Measurements from ENCODE around the gene DOCK8.
"Not testable (repeated sequence)": the region's sequence is repeated elsewhere in the genome, so short reads cannot be mapped to it uniquely, and the experiment has no call there.

The DOCK8 gene

GRCh38 chr9:224582-225520 lies 10.2 kb downstream of the DOCK8 start:
- H3K4me3 ChIP-seq (ENCODE audit: low read depth, low read length) = no peak overlapping the region

- no peak overlapping the region for H3K4me3 ChIP-seq (ENCODE audit: low read depth, low read length)
Measured at GRCh38 chr9:227860-228259, 13.2 kb downstream of the DOCK8 start.

DNA sequence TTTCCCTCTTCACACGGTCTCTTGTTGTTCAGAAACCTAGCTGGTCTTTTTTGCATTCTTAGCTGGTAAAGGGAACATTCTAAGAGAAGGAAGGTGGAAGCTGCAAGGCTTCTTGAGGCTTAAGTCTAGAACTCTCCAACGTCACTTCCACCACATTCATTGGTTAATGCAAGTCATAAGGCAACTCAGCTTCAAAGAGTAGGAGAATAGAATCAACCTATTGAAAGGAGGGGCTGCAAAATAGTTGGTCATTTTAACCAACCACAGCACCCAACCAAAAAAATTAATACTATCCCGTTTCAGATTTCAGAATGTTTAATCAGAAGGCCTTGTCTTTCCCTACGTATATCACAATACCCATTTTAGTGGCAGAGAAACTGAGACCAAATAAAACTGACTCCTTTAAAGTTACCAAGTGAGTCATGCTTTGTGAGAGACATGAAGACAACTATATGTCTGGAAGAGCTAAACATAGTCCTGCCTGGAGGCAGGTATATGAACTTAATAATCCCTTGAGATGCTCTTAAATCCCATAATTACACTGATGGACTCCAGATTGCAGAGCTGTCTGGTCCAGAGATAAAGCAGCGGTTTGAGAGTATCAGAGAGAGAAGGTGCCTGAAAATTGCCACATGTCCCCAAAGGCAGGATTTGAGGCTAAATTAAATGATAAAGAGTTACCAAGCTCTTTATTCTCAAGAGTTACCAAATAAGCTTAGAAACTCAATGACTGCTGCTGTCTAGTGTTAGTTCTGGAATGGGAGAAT lies 14.4 kb downstream of the DOCK8 start:
- H3K4me3 ChIP-seq (ENCODE audit: low read depth, low read length) = no peak overlapping the region

DNA sequence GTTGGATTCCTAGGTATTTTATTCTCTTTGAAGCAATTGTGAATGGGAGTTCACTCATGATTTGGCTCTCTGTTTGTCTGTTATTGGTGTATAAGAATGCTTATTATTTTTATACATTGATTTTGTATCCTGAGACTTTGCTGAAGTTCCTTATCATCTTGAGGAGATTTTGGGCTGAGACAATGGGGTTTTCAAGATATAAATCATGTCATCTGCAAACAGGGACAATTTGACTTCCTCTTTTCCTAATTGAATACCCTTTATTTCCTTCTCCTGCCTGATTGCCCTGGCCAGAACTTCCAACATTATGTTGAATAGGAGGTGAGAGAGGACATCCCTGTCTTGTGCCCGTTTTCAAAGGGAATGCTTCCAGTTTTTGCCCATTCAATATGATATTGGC lies 17.0 kb downstream of the DOCK8 start:
- H3K4me3 ChIP-seq (ENCODE audit: low read depth, low read length) = not testable (repeated sequence)

DNA sequence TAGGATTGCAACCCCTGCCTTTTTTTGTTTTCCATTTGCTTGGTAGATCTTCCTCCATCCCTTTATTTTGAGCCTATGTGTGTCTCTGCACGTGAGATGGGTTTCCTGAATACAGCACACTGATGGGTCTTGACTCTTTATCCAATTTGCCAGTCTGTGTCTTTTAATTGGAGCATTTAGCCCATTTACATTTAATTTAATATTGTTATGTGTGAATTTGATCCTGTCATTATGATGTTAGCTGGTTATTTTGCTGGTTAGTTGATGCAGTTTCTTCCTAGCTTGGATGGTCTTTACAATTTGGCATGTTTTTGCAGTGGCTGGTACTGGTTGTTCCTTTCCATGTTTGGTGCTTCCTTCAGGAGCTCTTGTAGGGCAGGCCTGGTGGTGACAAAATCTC lies 19.0 kb downstream of the DOCK8 start:
- H3K4me3 ChIP-seq (ENCODE audit: low read depth, low read length) = not testable (repeated sequence)

DNA sequence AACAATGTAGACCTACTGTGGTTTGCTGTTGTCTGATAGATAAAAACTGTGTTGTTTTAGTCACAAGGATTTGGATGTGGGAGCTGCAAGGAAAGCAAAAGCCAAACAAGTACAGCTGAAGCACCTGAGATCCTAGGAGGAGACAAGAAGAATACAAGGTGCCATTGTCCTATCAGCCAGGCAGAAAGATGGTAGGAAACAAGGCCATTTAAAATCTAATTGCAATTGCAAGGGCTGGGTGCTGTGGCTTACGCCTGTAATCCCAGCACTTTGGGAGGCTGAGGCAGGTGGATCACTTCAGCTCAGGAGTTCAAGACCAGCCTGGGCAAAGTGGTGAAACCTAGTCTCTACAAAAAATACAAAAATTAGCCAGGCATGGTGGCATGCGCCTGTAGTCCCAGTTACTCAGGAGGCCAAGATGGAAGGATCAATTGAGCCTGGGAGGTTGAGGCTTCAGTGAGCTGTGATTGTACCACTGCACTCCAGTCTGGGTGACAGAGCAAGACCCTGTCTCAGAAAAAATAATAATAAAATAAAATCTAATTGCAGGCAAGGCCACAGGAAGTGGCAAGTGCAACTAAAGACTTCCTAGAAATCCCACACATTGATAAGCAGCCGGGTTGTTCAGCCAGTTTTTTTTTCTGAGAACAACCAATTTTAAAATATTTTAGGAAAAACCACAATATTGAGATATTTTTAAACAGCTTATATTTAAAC lies 22.6 kb downstream of the DOCK8 start:
- H3K4me3 ChIP-seq (ENCODE audit: low read depth, low read length) = no peak overlapping the region

DNA sequence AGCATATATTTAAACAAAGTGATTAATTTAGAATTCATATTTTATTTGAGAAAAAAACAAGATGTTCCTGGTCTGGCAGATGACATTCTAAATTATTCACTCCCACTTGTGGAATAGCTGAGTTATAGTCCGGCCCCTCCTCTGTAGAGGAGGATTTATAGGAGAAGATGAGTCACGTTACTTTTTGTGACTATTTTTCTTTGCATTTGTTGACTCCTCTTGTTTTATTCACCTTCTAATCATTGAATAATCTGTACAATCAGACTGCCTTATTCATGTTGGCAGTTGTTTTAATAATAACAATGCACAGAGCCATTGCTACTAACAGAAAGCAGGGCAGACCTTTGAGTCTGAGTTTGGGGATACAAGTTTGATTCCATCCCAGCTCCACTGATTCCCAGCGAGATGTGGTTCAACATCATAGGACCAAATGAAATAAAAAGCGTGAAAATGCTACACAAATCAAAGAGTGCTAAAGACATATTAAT lies 23.2 kb downstream of the DOCK8 start:
- no peak overlapping the region for H3K4me3 ChIP-seq (ENCODE audit: low read depth, low read length)

GRCh38 chr9:242461-243080 lies 27.9 kb downstream of the DOCK8 start:
- no peak overlapping the region for H3K4me3 ChIP-seq (ENCODE audit: low read depth, low read length)

DNA sequence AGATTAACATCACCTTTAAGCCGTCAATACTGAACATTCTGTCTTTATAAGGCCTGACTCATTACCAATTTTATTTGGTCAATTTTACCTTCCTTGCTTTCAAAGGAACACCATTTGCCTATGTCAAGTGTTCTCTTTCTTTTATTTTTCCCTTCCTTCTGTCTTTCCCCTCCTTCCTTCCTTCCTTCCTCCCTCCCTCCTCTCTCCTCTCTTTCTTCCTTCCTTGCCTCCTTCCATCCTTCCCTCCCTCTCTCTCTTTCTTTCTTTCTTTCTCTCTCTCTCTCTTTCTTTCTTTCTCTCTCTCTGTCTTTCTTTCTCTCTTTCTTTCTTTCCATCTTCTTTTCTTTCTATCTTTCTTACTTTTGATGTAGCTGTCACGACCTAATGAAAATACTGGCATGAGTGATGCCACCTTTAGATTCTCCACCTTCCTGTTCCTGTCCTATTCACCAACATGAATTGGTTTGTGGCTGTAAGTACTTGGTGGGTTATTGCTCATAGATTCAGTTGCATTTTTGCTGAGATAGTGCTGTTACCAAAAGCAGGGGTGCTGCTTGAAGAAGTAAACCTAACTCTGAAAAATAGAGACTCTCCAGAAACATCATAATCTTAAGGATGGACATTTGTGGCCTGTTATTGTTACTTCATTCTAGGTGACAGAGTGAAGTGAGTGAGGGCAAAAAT lies 33.8 kb downstream of the DOCK8 start:
- no peak overlapping the region for H3K4me3 ChIP-seq (ENCODE audit: low read depth, low read length)

GRCh38 chr9:249025-249424 lies 34.4 kb downstream of the DOCK8 start:
- no peak overlapping the region for H3K4me3 ChIP-seq (ENCODE audit: low read depth, low read length)

- H3K4me3 ChIP-seq (ENCODE audit: low read depth, low read length) = no peak overlapping the region
Measured at GRCh38 chr9:250039-250438, 35.4 kb downstream of the DOCK8 start.

- H3K4me3 ChIP-seq (ENCODE audit: low read depth, low read length) = no peak overlapping the region
Measured at GRCh38 chr9:250625-251024, 36.0 kb downstream of the DOCK8 start.

DNA sequence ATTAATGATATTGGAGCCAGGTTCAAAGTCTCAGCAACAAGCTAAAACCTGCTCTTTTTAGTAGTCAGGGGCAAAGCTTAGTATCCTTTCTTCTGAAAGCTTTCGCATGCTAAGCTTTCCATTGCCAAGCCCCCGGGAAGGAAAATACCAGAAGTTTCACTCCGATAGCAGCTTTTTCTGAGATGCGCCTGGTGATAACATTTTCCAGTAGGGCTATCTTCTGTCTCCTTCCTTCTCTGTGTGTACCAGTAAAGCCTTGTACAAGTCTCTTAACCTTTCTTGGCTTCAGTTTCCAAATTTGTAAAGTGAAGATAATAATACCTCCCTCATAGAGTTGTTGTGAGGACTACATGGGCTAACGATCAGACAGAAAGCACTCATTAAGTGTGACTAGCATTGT lies 36.7 kb downstream of the DOCK8 start:
- H3K4me3 ChIP-seq (ENCODE audit: low read depth, low read length) = no peak overlapping the region

GRCh38 chr9:253539-253938 lies 38.9 kb downstream of the DOCK8 start:
- H3K4me3 ChIP-seq (ENCODE audit: low read depth, low read length) = no peak overlapping the region

DNA sequence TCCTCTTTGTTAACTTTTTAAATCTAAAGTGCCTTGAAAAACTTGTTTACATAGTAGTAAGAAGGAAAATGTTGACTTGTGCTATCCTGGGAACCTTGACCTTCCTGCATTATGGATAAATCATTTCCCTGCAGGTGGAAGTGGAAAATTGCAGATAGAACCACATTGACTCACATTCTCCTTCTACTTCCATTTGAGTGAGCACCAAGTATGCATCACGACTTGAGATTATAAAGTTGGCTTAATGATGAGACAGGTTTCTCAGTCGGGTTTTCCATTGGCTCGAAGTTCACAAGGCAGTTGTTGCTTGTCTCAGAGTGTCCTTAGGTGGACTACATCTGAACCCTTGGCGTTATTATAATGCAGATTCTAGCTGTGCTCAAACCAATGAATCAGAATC lies 39.9 kb downstream of the DOCK8 start:
- H3K4me3 ChIP-seq (ENCODE audit: low read depth, low read length) = no peak overlapping the region

DNA sequence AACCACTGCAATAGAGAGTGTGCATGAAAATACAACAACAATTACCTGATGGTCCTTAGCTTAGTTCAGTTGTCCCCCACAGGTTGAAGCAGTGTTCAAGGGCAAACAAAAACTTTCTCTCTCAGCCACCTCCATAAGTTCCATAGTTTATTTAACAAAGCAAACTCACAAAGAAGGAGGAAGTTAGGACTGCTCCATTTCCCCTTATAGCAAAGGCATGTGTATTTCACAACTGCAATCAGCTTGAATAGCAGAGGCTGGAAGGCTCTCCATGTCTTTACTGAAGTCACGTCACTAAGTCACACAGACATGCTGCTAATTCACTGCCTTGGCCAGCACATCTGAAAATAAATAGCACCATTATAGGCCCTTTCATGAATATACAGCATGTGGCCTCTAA lies 43.3 kb downstream of the DOCK8 start:
- H3K4me3 ChIP-seq (ENCODE audit: low read depth, low read length) = no peak overlapping the region

DNA sequence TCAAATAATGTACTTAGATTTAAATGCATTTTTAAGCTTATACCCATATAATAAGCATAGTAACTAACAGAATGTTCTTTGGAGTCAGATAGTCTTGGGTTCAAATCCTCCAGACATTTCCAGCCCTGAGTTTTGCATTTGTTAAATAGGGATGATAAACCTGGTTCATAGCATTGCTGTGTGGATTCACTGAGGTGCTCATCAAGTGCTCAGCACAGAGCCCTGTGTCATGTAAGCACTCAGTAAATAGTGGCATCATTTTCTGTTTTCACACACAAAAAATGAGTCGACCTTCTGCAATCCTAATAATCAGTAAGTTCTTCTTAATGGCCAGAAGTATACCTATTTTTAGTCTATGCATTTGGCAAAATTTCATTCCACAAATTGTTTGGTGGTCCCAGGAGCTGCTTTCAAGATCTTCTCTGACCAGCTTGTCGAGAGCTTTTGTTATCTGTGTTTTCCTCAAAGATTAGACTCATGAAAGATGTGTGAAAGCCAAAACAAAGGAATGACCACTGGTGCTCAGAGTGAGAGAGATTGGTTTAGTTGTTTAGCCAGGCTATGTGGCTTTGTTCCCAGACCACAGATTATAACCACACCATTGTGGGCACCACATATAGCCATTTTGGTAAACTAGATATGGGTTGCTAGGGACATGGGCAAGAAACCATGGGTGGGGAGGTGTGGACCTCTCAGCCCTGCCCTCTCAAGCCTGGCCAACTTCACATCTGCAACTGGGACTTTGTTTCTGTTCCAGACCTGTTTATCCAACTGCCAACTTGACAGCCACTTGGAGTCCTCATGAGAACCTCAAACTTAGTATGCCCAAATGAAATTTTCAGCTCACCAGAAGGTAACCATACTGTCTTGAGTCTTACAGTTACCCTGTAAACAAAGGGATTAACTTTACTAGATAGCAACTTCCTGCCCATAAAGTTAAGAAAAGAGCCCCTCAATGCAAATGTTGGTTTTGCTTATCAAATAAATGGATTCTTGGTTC lies 45.0 kb downstream of the DOCK8 start:
- no peak overlapping the region for H3K4me3 ChIP-seq (ENCODE audit: low read depth, low read length)

- H3K4me3 ChIP-seq (ENCODE audit: low read depth, low read length) = no peak overlapping the region
Measured at GRCh38 chr9:264231-264630, 49.6 kb downstream of the DOCK8 start.

- no peak overlapping the region for H3K4me3 ChIP-seq (ENCODE audit: low read depth, low read length)
Measured at GRCh38 chr9:265209-265870, 50.7 kb downstream of the DOCK8 start.

All from iPS-11a (cell line).